PFSK-1 (cell line): ENCODE measurements around the gene CEP68.

Experiments used
- FOXP2 ChIP-seq: optimal IDR thresholded peaks from 2 replicates; pipeline ENCODE3; 2011; ENCODE audit warnings: borderline replicate concordance, control low read depth, inconsistent platforms; ENCODE audit not compliant: insufficient read depth; ENCODE audit errors: extremely low read length, extremely low read depth
- POLR2AphosphoS5 ChIP-seq: IDR thresholded peaks from 2 replicates; pipeline ENCODE4 v1.6.1; 2012; ENCODE audit warnings: low read depth, mild to moderate bottlenecking, control low read depth, low read length, moderate library complexity
- SIN3A ChIP-seq: IDR thresholded peaks from 2 replicates; pipeline ENCODE4 v1.6.1; 2012; ENCODE audit warnings: mild to moderate bottlenecking, low read length, moderate library complexity, borderline replicate concordance; ENCODE audit not compliant: insufficient read depth
- TAF1 ChIP-seq: IDR thresholded peaks from 2 replicates; pipeline ENCODE4 v1.6.1; 2012; ENCODE audit warnings: low read length, control low read depth, borderline replicate concordance; ENCODE audit not compliant: insufficient read depth
- TF ChIP-seq, protein P1 (sequence below), 2 experiments: IDR thresholded peaks; 2 replicates each; pipeline versions ENCODE4 v1.6.1 to v1.8.0; 2011 to 2012; ENCODE audit warnings: low read depth in 2 of 2, low read length in 2 of 2, control low read depth in 1 of 2, inconsistent platforms in 1 of 2, mild to moderate bottlenecking in 1 of 2, moderate library complexity in 1 of 2; ENCODE audit not compliant: insufficient read depth in 1 of 2

DNA sequence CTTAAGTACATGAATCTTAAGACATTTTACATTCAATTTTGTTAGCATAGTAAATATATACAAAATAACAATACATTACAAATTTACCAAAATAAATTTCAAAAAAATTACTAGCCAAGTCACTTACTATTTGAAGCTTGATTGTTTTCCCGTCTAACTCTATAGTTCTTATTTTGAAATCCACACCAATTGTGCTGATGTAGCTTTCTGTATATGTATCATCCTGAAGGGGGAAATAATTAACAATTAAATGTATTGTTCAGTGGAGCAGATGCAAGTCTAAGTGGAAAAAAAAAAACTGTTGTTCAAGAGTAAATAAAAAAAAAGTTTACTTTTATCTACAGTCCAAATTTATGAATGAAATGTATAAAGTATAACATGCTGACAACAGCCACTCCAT, 41.6 kb downstream of the CEP68 start:
- no peak for TF ChIP-seq POLR2AphosphoS5
- TF ChIP-seq, protein P1, sequence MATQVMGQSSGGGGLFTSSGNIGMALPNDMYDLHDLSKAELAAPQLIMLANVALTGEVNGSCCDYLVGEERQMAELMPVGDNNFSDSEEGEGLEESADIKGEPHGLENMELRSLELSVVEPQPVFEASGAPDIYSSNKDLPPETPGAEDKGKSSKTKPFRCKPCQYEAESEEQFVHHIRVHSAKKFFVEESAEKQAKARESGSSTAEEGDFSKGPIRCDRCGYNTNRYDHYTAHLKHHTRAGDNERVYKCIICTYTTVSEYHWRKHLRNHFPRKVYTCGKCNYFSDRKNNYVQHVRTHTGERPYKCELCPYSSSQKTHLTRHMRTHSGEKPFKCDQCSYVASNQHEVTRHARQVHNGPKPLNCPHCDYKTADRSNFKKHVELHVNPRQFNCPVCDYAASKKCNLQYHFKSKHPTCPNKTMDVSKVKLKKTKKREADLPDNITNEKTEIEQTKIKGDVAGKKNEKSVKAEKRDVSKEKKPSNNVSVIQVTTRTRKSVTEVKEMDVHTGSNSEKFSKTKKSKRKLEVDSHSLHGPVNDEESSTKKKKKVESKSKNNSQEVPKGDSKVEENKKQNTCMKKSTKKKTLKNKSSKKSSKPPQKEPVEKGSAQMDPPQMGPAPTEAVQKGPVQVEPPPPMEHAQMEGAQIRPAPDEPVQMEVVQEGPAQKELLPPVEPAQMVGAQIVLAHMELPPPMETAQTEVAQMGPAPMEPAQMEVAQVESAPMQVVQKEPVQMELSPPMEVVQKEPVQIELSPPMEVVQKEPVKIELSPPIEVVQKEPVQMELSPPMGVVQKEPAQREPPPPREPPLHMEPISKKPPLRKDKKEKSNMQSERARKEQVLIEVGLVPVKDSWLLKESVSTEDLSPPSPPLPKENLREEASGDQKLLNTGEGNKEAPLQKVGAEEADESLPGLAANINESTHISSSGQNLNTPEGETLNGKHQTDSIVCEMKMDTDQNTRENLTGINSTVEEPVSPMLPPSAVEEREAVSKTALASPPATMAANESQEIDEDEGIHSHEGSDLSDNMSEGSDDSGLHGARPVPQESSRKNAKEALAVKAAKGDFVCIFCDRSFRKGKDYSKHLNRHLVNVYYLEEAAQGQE (IDR thresholded peaks at IDR 0.05; ENCODE audit: insufficient read depth in 1 of 2, low read depth in 2 of 2, low read length in 2 of 2), result no peak
- TF ChIP-seq TAF1, result no peak
- no peak for TF ChIP-seq FOXP2
- no peak for TF ChIP-seq SIN3A
